ENCODE measurements around the gene NINL.
"Not testable (repeated sequence)": the region's sequence is repeated elsewhere in the genome, so short reads cannot be mapped to it uniquely, and the experiment has no call there.

Gene NINL

GRCh38 chr20:25477014-25477882 is 108.1 kb downstream of the NINL start:
- H3K36me3 ChIP-seq (ENCODE audit: control insufficient read depth, low read length): no peaks in the 10 kb centered on the region
- H3K4me3 ChIP-seq (ENCODE audit: low read length): no peak overlapping the region
- H3K27ac ChIP-seq (ENCODE audit: low read depth, low read length): no peak overlapping the region
- H3K27me3 ChIP-seq (ENCODE audit: control insufficient read depth, low read length): no peaks in the 10 kb centered on the region
- TF ChIP-seq EZH2phosphoT487 (IDR thresholded peaks at IDR 0.05; ENCODE audit: borderline replicate concordance, low read length) (no peak), CTCF (IDR thresholded peaks at IDR 0.05; ENCODE audit: low read depth, low read length, poor library complexity, severe bottlenecking) (no peak)
- no peak overlapping the region for H3K4me2 ChIP-seq (ENCODE audit: low read length)
- H3F3A ChIP-seq (ENCODE audit: control insufficient read depth, insufficient read depth): no peaks in the 10 kb centered on the region
- no peaks in the 10 kb centered on the region for H3K79me2 ChIP-seq (ENCODE audit: control insufficient read depth, low read length)
- H3K4me1 ChIP-seq (ENCODE audit: control insufficient read depth, low read length): no peaks in the 10 kb centered on the region
- no peaks in the 10 kb centered on the region for H3K9me3 ChIP-seq (ENCODE audit: control insufficient read depth, insufficient read depth, low read length)
- no peaks in the 10 kb centered on the region for H4K20me1 ChIP-seq (ENCODE audit: control insufficient read depth, insufficient read depth, low read depth, low read length)
- H3K9me2 ChIP-seq (replicated peaks; ENCODE audit: control insufficient read depth, low read length): no peaks in the 10 kb centered on the region

DNA sequence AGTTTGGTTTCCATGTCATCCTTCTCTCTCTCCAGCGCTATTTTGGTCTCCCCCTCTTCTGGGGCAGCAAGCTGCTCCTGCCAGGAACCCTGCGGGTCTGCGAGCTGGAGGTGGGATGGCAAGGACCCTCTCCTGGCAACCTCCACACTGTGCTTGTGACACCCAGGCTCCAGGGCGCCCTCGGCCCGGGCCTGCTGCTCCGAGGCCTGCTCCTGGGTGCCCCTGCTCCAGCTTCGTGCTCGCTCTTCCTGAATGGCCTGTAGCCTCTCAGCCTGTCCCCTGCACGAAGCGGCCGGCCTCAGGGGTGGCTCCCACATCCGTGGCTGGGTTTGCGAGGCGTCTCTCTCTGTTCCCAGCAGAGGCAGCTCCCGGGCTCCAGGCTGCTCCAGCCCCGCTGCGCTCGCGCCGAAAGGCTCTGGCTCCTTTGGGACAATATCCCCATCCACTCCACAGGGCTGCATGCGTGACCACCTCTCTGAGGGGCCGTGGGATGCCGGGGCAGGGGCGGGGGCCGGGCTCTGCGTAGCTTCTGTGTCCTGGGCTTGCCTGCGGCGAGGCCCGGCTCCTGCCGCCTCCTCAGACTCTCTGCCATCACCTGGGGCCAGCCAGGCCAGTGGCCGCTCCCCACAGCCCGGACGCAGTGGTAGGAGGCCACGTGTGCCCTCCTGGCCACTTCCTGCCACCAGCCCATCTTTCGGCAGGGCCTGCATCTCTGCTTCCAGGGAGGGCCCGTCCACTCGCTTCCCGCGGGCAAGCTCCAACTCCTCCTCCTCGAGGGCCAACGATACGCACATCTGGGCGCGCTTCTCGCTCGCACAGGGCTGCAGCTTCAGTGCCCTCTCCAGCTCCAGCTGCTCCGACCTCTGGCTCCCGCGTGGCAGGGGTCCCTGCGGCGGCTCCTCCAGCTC is 109.0 kb downstream of the NINL start:
- H3K4me2 ChIP-seq (ENCODE audit: low read length): no peak overlapping the region
- no peaks in the 10 kb centered on the region for H3K36me3 ChIP-seq (ENCODE audit: control insufficient read depth, low read length)
- no peak overlapping the region for H3K27ac ChIP-seq (ENCODE audit: low read depth, low read length)
- no peaks in the 10 kb centered on the region for H3K4me1 ChIP-seq (ENCODE audit: control insufficient read depth, low read length)
- no peaks in the 10 kb centered on the region for H3K79me2 ChIP-seq (ENCODE audit: control insufficient read depth, low read length)
- no peak overlapping the region for H3K4me3 ChIP-seq (ENCODE audit: low read length)
- no peaks in the 10 kb centered on the region for H3K9me3 ChIP-seq (ENCODE audit: control insufficient read depth, insufficient read depth, low read length)
- no peaks in the 10 kb centered on the region for H3F3A ChIP-seq (ENCODE audit: control insufficient read depth, insufficient read depth)
- no peaks in the 10 kb centered on the region for H3K9me2 ChIP-seq (replicated peaks; ENCODE audit: control insufficient read depth, low read length)
- no peaks in the 10 kb centered on the region for H4K20me1 ChIP-seq (ENCODE audit: control insufficient read depth, insufficient read depth, low read depth, low read length)
- H3K27me3 ChIP-seq (ENCODE audit: control insufficient read depth, low read length): no peaks in the 10 kb centered on the region
- no peak for TF ChIP-seq EZH2phosphoT487 (IDR thresholded peaks at IDR 0.05; ENCODE audit: borderline replicate concordance, low read length)
- no peak for TF ChIP-seq CTCF (IDR thresholded peaks at IDR 0.05; ENCODE audit: low read depth, low read length, poor library complexity, severe bottlenecking)

- H3F3A ChIP-seq (ENCODE audit: control insufficient read depth, insufficient read depth); H3K27ac ChIP-seq (ENCODE audit: low read depth, low read length); H3K4me2 ChIP-seq (ENCODE audit: low read length); H3K79me2 ChIP-seq (ENCODE audit: control insufficient read depth, low read length); H3K27me3 ChIP-seq (ENCODE audit: control insufficient read depth, low read length); H3K36me3 ChIP-seq (ENCODE audit: control insufficient read depth, low read length); H3K9me2 ChIP-seq (replicated peaks; ENCODE audit: control insufficient read depth, low read length); H4K20me1 ChIP-seq (ENCODE audit: control insufficient read depth, insufficient read depth, low read depth, low read length); H3K4me3 ChIP-seq (ENCODE audit: low read length); H3K9me3 ChIP-seq (ENCODE audit: control insufficient read depth, insufficient read depth, low read length); H3K4me1 ChIP-seq (ENCODE audit: control insufficient read depth, low read length): not testable (repeated sequence)
Measured at GRCh38 chr20:25473297-25473696, 112.0 kb downstream of the NINL start.

DNA sequence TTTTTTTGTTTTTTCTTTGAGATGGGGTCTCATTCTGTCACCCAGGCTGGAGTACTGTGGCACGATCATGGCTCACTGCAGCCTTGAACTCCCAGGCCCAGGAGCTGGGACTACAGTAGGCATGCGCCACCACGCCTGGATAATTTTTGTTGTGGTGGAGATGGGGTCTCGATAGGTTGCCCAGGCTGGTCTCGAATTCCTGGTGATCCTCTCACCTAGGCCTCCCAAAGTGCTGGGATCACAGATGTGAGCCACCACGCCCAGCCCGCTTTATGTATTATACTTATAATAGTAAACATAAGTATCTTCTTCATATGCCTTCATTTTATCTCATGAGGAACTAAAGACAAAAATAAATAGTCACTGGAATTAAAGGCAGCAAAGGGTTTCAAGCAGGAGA is 114.3 kb downstream of the NINL start:
- Histone ChIP-seq H4K20me1 (ENCODE audit: control insufficient read depth, insufficient read depth, low read depth, low read length) (no peaks in the 10 kb centered on the region), H3K9me3 (ENCODE audit: control insufficient read depth, insufficient read depth, low read length) (no peaks in the 10 kb centered on the region), H3F3A (ENCODE audit: control insufficient read depth, insufficient read depth) (no peaks in the 10 kb centered on the region), H3K27me3 (ENCODE audit: control insufficient read depth, low read length) (no peaks in the 10 kb centered on the region), H3K79me2 (ENCODE audit: control insufficient read depth, low read length) (no peaks in the 10 kb centered on the region), H3K4me2 (ENCODE audit: low read length) (no peak overlapping the region), H3K4me1 (ENCODE audit: control insufficient read depth, low read length) (no peaks in the 10 kb centered on the region), H3K4me3 (ENCODE audit: low read length) (no peak overlapping the region), H3K36me3 (ENCODE audit: control insufficient read depth, low read length) (no peaks in the 10 kb centered on the region), H3K9me2 (replicated peaks; ENCODE audit: control insufficient read depth, low read length) (no peaks in the 10 kb centered on the region), H3K27ac (ENCODE audit: low read depth, low read length) (no peak overlapping the region)
- TF ChIP-seq CTCF (IDR thresholded peaks at IDR 0.05; ENCODE audit: low read depth, low read length, poor library complexity, severe bottlenecking) (no peak), EZH2phosphoT487 (IDR thresholded peaks at IDR 0.05; ENCODE audit: borderline replicate concordance, low read length) (no peak)

Data from DOHH2 (cell line).